Measurements from ENCODE around the gene HECTD2. TPM values are rescaled to one million over a fixed set of nuclear protein-coding genes. Genes with fewer than 3 reads are reported as not detected.
A peak's percentile ranks its signal among the peaks of the same experiment; 100 is the strongest.
"Not testable (repeated sequence)": the region's sequence is repeated elsewhere in the genome, so short reads cannot be mapped to it uniquely, and the experiment has no call there.

The HECTD2 gene
- total and polyA plus RNA-seq, 5 donors: 4.6 to 13.4 (median 9.5) TPM

GRCh38 chr10:91556691-91557566 is 146.8 kb downstream of the HECTD2 start:
- Histone ChIP-seq H3K4me1 (ENCODE audit: control insufficient read depth, insufficient read depth, low read length) (peaks cover 4% of the 10 kb centered on the region), H3K27me3 (ENCODE audit: control insufficient read depth, insufficient read depth) (no peaks in the 10 kb centered on the region), H3K9me3 (ENCODE audit: control insufficient read depth, low read length) (no peaks in the 10 kb centered on the region), H3K4me3 (ENCODE audit: low read length) (no peak overlapping the region), H3K27ac (ENCODE audit: low read length) (no peak overlapping the region)
- ATAC-seq (no peak), DNase-seq (no peak)
- intact Hi-C loops (cut with DNase I): no loop called here
- 90% methylated on average over 12 of the region's 12 CpGs for WGBS

GRCh38 chr10:91557651-91558111 is 147.5 kb downstream of the HECTD2 start:
- no peaks in the 10 kb centered on the region for H3K9me3 ChIP-seq (ENCODE audit: control insufficient read depth, low read length)
- no peak overlapping the region for H3K4me3 ChIP-seq (ENCODE audit: low read length)
- 27% methylated on average over 2 of the region's 2 CpGs for WGBS
- DNase-seq: no peak
- ATAC-seq: no peak
- no peak overlapping the region for H3K27ac ChIP-seq (ENCODE audit: low read length)
- H3K27me3 ChIP-seq (ENCODE audit: control insufficient read depth, insufficient read depth): no peaks in the 10 kb centered on the region
- peaks cover 2% of the 10 kb centered on the region for H3K4me1 ChIP-seq (ENCODE audit: control insufficient read depth, insufficient read depth, low read length)
- intact Hi-C loops (cut with DNase I): no loop called here

- intact Hi-C loops (cut with DNase I): no loop called here
- Histone ChIP-seq H3K4me3 (ENCODE audit: low read length) (no peak overlapping the region), H3K27me3 (ENCODE audit: control insufficient read depth, insufficient read depth) (no peaks in the 10 kb centered on the region), H3K9me3 (ENCODE audit: control insufficient read depth, low read length) (no peaks in the 10 kb centered on the region), H3K4me1 (ENCODE audit: control insufficient read depth, insufficient read depth, low read length) (peaks cover 2% of the 10 kb centered on the region), H3K27ac (ENCODE audit: low read length) (no peak overlapping the region)
- no peak for ATAC-seq
- no peak for DNase-seq
- 86% methylated on average over 3 of the region's 3 CpGs for WGBS
Observed at GRCh38 chr10:91558473-91558872, 148.3 kb downstream of the HECTD2 start.

- no peak overlapping the region for H3K4me3 ChIP-seq (ENCODE audit: low read length)
- H3K27ac ChIP-seq (ENCODE audit: low read length): no peak overlapping the region
- 88% methylated on average over 1 of the region's 1 CpG for WGBS
- H3K9me3 ChIP-seq (ENCODE audit: control insufficient read depth, low read length): no peaks in the 10 kb centered on the region
- H3K4me1 ChIP-seq (ENCODE audit: control insufficient read depth, insufficient read depth, low read length): peaks cover 2% of the 10 kb centered on the region
- ATAC-seq: no peak
- DNase-seq: no peak
- intact Hi-C loops (cut with DNase I): no loop called here
- H3K27me3 ChIP-seq (ENCODE audit: control insufficient read depth, insufficient read depth): no peaks in the 10 kb centered on the region
Observed at GRCh38 chr10:91559169-91559568, 149.0 kb downstream of the HECTD2 start.

- WGBS: 96% methylated on average over 2 of the region's 2 CpGs
- H3K27me3 ChIP-seq (ENCODE audit: control insufficient read depth, insufficient read depth): no peaks in the 10 kb centered on the region
- DNase-seq: no peak
- intact Hi-C loops (cut with DNase I): no loop called here
- H3K4me3 ChIP-seq (ENCODE audit: low read length): no peak overlapping the region
- H3K27ac ChIP-seq (ENCODE audit: low read length): no peak overlapping the region
- peaks cover 2% of the 10 kb centered on the region for H3K4me1 ChIP-seq (ENCODE audit: control insufficient read depth, insufficient read depth, low read length)
- no peak for ATAC-seq
- H3K9me3 ChIP-seq (ENCODE audit: control insufficient read depth, low read length): no peaks in the 10 kb centered on the region
Observed at GRCh38 chr10:91559750-91560149, 149.6 kb downstream of the HECTD2 start.

- WGBS: 75% methylated on average over 3 of the region's 3 CpGs
- H3K27ac ChIP-seq (ENCODE audit: low read length); H3K9me3 ChIP-seq (ENCODE audit: control insufficient read depth, low read length); H3K27me3 ChIP-seq (ENCODE audit: control insufficient read depth, insufficient read depth); intact Hi-C loops (cut with DNase I); ATAC-seq; DNase-seq; H3K4me3 ChIP-seq (ENCODE audit: low read length); H3K4me1 ChIP-seq (ENCODE audit: control insufficient read depth, insufficient read depth, low read length): not testable (repeated sequence)
Observed at GRCh38 chr10:91560827-91561226, 150.7 kb downstream of the HECTD2 start.

- no peaks in the 10 kb centered on the region for H3K27me3 ChIP-seq (ENCODE audit: control insufficient read depth, insufficient read depth)
- no peaks in the 10 kb centered on the region for H3K4me1 ChIP-seq (ENCODE audit: control insufficient read depth, insufficient read depth, low read length)
- peak overlapping the region; percentile 21 for H3K27ac ChIP-seq (ENCODE audit: low read length)
- H3K9me3 ChIP-seq (ENCODE audit: control insufficient read depth, low read length): no peaks in the 10 kb centered on the region
- no peak for ATAC-seq
- 83% methylated on average over 2 of the region's 2 CpGs for WGBS
- intact Hi-C loops (cut with DNase I): no loop called here
- no peak for DNase-seq
- no peak overlapping the region for H3K4me3 ChIP-seq (ENCODE audit: low read length)
Observed at GRCh38 chr10:91562839-91563581, 152.9 kb downstream of the HECTD2 start.

GRCh38 chr10:91564026-91564425 is 153.9 kb downstream of the HECTD2 start:
- no peak for DNase-seq
- ATAC-seq: peak; percentile 56 to 63
- no peaks in the 10 kb centered on the region for H3K4me1 ChIP-seq (ENCODE audit: control insufficient read depth, insufficient read depth, low read length)

More at GRCh38 chr10:91564026-91564425, 153.9 kb downstream of the HECTD2 start:
- no peaks in the 10 kb centered on the region for H3K27me3 ChIP-seq (ENCODE audit: control insufficient read depth, insufficient read depth)
- H3K4me3 ChIP-seq (ENCODE audit: low read length): no peak overlapping the region
- peak overlapping the region; percentile 40 for H3K27ac ChIP-seq (ENCODE audit: low read length)
- intact Hi-C loops (cut with DNase I): no loop called here
- WGBS: 85% methylated on average over 3 of the region's 3 CpGs
- no peaks in the 10 kb centered on the region for H3K9me3 ChIP-seq (ENCODE audit: control insufficient read depth, low read length)

Other genes starting within 250 kb of the HECTD2 start
- gene PCGF5, start 189.7 kb upstream of the HECTD2 start, total RNA-seq: 10 to 100 TPM; 55.1 to 77.1 (median 59.6) TPM
- gene PCGF5, start 189.7 kb upstream of the HECTD2 start, polyA plus RNA-seq: 40.2 TPM
- 100 to 1,000 TPM; 162 to 222 (median 203) TPM for gene PPP1R3C, start 222.7 kb downstream of the HECTD2 start, total RNA-seq
- gene PPP1R3C, start 222.7 kb downstream of the HECTD2 start, polyA plus RNA-seq: 146 TPM